ENCODE results near the gene GIMAP8.

GIMAP8 gene

GRCh38 chr7:150411606-150412005 is 38.8 kb upstream of the GIMAP8 start:
- FAIRE-seq (no peak), DNase-seq (ENCODE audit: low spot score) (no peak)

GRCh38 chr7:150412016-150412415 is 38.4 kb upstream of the GIMAP8 start:
- DNase-seq (ENCODE audit: low spot score) (no peak), FAIRE-seq (no peak)

GRCh38 chr7:150412518-150413488 is 37.6 kb upstream of the GIMAP8 start:
- FAIRE-seq = no peak

GRCh38 chr7:150413640-150414081 is 36.8 kb upstream of the GIMAP8 start:
- DNase-seq (ENCODE audit: low spot score) (no peak), FAIRE-seq (no peak)

More at GRCh38 chr7:150412518-150413488, 37.6 kb upstream of the GIMAP8 start:
- DNase-seq (ENCODE audit: low spot score) = no peak

GRCh38 chr7:150415161-150416153 is 35.0 kb upstream of the GIMAP8 start:
- FAIRE-seq = no peak

GRCh38 chr7:150417239-150417638 is 33.2 kb upstream of the GIMAP8 start:
- DNase-seq (ENCODE audit: low spot score) = no peak
- no peak for FAIRE-seq

More at GRCh38 chr7:150415161-150416153, 35.0 kb upstream of the GIMAP8 start:
- DNase-seq (ENCODE audit: low spot score) = no peak

- DNase-seq (ENCODE audit: low spot score) (no peak), FAIRE-seq (no peak)
These were observed 32.6 kb upstream of the GIMAP8 start for GRCh38 chr7:150417863-150418262.

GRCh38 chr7:150420242-150420641 is 30.2 kb upstream of the GIMAP8 start:
- no peak for DNase-seq (ENCODE audit: low spot score)
- no peak for FAIRE-seq

GRCh38 chr7:150420987-150421674 is 29.3 kb upstream of the GIMAP8 start:
- peak; percentile 38 for DNase-seq (ENCODE audit: low spot score)
- FAIRE-seq = no peak

GRCh38 chr7:150421831-150422230 is 28.6 kb upstream of the GIMAP8 start:
- DNase-seq (ENCODE audit: low spot score) = no peak
- FAIRE-seq = no peak

- DNase-seq (ENCODE audit: low spot score) (no peak), FAIRE-seq (no peak)
These were observed 24.8 kb upstream of the GIMAP8 start for GRCh38 chr7:150425670-150426069.

GRCh38 chr7:150428671-150429451 is 21.6 kb upstream of the GIMAP8 start:
- FAIRE-seq = no peak
- DNase-seq (ENCODE audit: low spot score) = peak; percentile 38

GRCh38 chr7:150429699-150430098 is 20.7 kb upstream of the GIMAP8 start:
- FAIRE-seq = no peak

GRCh38 chr7:150430465-150431085 is 19.9 kb upstream of the GIMAP8 start:
- FAIRE-seq (no peak), DNase-seq (ENCODE audit: low spot score) (no peak)

More at GRCh38 chr7:150429699-150430098, 20.7 kb upstream of the GIMAP8 start:
- DNase-seq (ENCODE audit: low spot score) = no peak

- FAIRE-seq (no peak), DNase-seq (ENCODE audit: low spot score) (no peak)
These were observed 18.4 kb upstream of the GIMAP8 start for GRCh38 chr7:150431839-150432658.

- no peak for DNase-seq (ENCODE audit: low spot score)
- no peak for FAIRE-seq
These were observed 17.2 kb upstream of the GIMAP8 start for GRCh38 chr7:150432915-150433892.

GRCh38 chr7:150434240-150434639 is 16.2 kb upstream of the GIMAP8 start:
- DNase-seq (ENCODE audit: low spot score) = no peak
- FAIRE-seq = no peak

GRCh38 chr7:150435047-150435389 is 15.4 kb upstream of the GIMAP8 start:
- FAIRE-seq = no peak

More at GRCh38 chr7:150435047-150435389, 15.4 kb upstream of the GIMAP8 start:
- no peak for DNase-seq (ENCODE audit: low spot score)
